ENCODE measurements around the gene EME2.

DNA sequence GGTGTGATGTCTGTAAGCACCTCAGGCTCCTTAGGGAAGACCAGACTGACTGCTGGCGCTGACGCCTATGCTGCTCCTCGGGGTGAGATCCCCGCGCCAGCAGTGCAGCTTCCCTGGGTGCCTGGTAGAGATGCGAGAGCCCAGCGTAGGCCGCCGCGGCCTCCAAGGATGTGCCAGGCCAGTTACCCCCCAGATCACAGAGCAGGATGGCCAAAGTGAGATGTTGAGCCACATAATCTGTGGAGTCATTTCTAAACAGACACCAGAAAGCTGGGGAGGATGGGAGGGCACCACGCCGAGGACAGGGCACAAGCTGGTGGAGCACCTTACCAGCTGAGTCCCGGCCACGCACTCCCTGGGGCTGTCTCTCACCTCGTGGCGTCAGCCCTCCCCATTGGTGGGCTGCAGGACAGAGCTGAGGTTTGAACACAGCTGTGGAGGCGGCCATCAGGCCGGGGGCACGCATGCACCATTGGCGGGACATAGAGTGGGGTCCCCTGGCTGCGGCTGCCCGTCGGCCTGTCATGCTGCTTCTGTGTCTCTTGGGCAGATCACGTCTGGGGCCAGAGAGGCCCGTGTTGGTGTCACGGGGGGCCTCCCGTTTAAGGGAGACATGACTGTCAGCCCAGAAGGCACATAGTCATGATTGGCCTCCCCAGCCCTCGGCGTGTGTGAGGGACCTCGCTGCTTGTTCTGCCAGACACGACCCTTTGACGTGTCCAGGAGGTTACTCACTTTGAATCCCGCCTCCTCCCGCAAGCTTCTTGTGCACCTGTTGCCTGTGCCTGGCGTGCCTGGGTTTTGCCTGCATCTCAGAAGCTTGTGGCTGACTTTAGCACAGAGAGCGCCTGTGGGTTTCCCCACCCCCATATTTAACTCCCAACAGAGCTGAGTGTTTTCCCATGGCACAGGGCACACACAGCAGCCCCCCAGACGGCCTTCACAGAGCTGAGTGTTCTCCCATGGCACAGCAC, 44.7 kb upstream of the EME2 start:
- TF ChIP-seq POLR2AphosphoS5 (IDR thresholded peaks at IDR 0.05; ENCODE audit: low read depth, low read length): no peak
- no peak for TF ChIP-seq CREM (IDR thresholded peaks at IDR 0.05)
- no peak for TF ChIP-seq CREM (CRISPR knock-in tag; IDR thresholded peaks at IDR 0.05)
- TF ChIP-seq, protein P1, sequence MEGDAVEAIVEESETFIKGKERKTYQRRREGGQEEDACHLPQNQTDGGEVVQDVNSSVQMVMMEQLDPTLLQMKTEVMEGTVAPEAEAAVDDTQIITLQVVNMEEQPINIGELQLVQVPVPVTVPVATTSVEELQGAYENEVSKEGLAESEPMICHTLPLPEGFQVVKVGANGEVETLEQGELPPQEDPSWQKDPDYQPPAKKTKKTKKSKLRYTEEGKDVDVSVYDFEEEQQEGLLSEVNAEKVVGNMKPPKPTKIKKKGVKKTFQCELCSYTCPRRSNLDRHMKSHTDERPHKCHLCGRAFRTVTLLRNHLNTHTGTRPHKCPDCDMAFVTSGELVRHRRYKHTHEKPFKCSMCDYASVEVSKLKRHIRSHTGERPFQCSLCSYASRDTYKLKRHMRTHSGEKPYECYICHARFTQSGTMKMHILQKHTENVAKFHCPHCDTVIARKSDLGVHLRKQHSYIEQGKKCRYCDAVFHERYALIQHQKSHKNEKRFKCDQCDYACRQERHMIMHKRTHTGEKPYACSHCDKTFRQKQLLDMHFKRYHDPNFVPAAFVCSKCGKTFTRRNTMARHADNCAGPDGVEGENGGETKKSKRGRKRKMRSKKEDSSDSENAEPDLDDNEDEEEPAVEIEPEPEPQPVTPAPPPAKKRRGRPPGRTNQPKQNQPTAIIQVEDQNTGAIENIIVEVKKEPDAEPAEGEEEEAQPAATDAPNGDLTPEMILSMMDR (CRISPR knock-in tag; IDR thresholded peaks at IDR 0.05): no peak
- TF ChIP-seq ZFP36 (IDR thresholded peaks at IDR 0.05; ENCODE audit: borderline replicate concordance, low read depth, low read length, partially characterized antibody): no peak
- TF ChIP-seq TCF7L2 (IDR thresholded peaks at IDR 0.05; ENCODE audit: low read depth, low read length): no peak
- no peak for TF ChIP-seq FOXA1 (IDR thresholded peaks at IDR 0.05)
- TF ChIP-seq FOXA1 (CRISPR knock-in tag; IDR thresholded peaks at IDR 0.05): no peak
- no peak for TF ChIP-seq CAMTA2 (CRISPR knock-in tag; IDR thresholded peaks at IDR 0.05; ENCODE audit: borderline replicate concordance)
- TF ChIP-seq ATF3 (CRISPR knock-in tag; IDR thresholded peaks at IDR 0.05): no peak
- TF ChIP-seq, protein P2, sequence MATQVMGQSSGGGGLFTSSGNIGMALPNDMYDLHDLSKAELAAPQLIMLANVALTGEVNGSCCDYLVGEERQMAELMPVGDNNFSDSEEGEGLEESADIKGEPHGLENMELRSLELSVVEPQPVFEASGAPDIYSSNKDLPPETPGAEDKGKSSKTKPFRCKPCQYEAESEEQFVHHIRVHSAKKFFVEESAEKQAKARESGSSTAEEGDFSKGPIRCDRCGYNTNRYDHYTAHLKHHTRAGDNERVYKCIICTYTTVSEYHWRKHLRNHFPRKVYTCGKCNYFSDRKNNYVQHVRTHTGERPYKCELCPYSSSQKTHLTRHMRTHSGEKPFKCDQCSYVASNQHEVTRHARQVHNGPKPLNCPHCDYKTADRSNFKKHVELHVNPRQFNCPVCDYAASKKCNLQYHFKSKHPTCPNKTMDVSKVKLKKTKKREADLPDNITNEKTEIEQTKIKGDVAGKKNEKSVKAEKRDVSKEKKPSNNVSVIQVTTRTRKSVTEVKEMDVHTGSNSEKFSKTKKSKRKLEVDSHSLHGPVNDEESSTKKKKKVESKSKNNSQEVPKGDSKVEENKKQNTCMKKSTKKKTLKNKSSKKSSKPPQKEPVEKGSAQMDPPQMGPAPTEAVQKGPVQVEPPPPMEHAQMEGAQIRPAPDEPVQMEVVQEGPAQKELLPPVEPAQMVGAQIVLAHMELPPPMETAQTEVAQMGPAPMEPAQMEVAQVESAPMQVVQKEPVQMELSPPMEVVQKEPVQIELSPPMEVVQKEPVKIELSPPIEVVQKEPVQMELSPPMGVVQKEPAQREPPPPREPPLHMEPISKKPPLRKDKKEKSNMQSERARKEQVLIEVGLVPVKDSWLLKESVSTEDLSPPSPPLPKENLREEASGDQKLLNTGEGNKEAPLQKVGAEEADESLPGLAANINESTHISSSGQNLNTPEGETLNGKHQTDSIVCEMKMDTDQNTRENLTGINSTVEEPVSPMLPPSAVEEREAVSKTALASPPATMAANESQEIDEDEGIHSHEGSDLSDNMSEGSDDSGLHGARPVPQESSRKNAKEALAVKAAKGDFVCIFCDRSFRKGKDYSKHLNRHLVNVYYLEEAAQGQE (IDR thresholded peaks at IDR 0.05; ENCODE audit: borderline replicate concordance in 1 of 2, low read depth in 1 of 2, low read length in 2 of 2): no peak
- TF ChIP-seq NCOA1 (CRISPR knock-in tag; IDR thresholded peaks at IDR 0.05): no peak
- no peak for TF ChIP-seq BHLHE40 (IDR thresholded peaks at IDR 0.05; ENCODE audit: low read length)
- TF ChIP-seq RARG (CRISPR knock-in tag; IDR thresholded peaks at IDR 0.05; ENCODE audit: low read depth): no peak
- no peak for TF ChIP-seq ZBTB7A (CRISPR knock-in tag; IDR thresholded peaks at IDR 0.05)

Measured in HepG2 (cell line).